WTC11 (cell line): Measurements from ENCODE around the gene BLVRA. TPM values are rescaled to one million over a fixed set of nuclear protein-coding genes. Genes with fewer than 3 reads are reported as not detected.

Source experiments
- ATAC-seq: fragments of 200-7000 bp; cut with Tn5 transposase; 2 replicates; pipeline ENCODE4 v1.10.0; 2021; ENCODE audit warnings: mild to moderate bottlenecking, moderate library complexity
- CTCF ChIA-PET: fragments of 300-600 bp; sonication (Branson Sonifier 250); formaldehyde crosslinking; loops from one replicate; lab custom pipeline; 2021; ENCODE audit warnings: antibody characterized with exemption; lab: Charles Lee
- POLR2A ChIA-PET: fragments of 350-600 bp; sonication (Branson Sonifier 250); formaldehyde crosslinking; loops from one replicate; lab custom pipeline; 2021; ENCODE audit warnings: antibody characterized with exemption; lab: Charles Lee
- DNase-seq: peaks from one replicate; pipeline ENCODE4 v3.0.0; 2021; ENCODE audit warnings: low spot score
- H3K27ac Mint-ChIP-seq: 2 replicates; pipeline ENCODE4 v1.8.0; 2021; ENCODE audit warnings: mixed read lengths
- H3K27me3 Mint-ChIP-seq: 2 replicates; pipeline ENCODE4 v1.8.0; 2021; ENCODE audit warnings: low read depth, mild to moderate bottlenecking, moderate library complexity, mixed read lengths
- H3K36me3 Mint-ChIP-seq: 2 replicates; pipeline ENCODE4 v1.8.0; 2021; ENCODE audit warnings: mixed read lengths
- H3K4me1 Mint-ChIP-seq: 2 replicates; pipeline ENCODE4 v1.8.0; 2022; ENCODE audit warnings: mixed read lengths
- H3K4me3 Mint-ChIP-seq: 2 replicates; pipeline ENCODE4 v1.8.0; 2021; ENCODE audit warnings: mild to moderate bottlenecking, moderate library complexity, mixed read lengths
- H3K9me3 Mint-ChIP-seq: 2 replicates; pipeline ENCODE4 v1.8.0; 2021; ENCODE audit warnings: mixed read lengths
- CBFB ChIP-seq: sonication (generic); formaldehyde crosslinking; IDR thresholded peaks from 2 replicates; pipeline ENCODE4 v1.8.1; 2022; ENCODE audit warnings: mild to moderate bottlenecking, low read depth, missing genetic modification reagents
- CTCF ChIP-seq: fragments of 200-600 bp; IDR thresholded peaks from 2 replicates; pipeline ENCODE4 v1.8.0; 2022; ENCODE audit warnings: antibody characterized with exemption
- ELF4 ChIP-seq: sonication (generic); formaldehyde crosslinking; IDR thresholded peaks from 2 replicates; pipeline ENCODE4 v1.8.1; 2022; ENCODE audit warnings: low read depth, mild to moderate bottlenecking, moderate library complexity, missing genetic modification reagents
- ERG ChIP-seq: fragments of 250-450 bp; sonication (Bioruptor Pico); IDR thresholded peaks from 2 replicates; pipeline ENCODE4 v1.8.0; 2021; ENCODE audit warnings: mild to moderate bottlenecking
- FOXK1 ChIP-seq: sonication (generic); formaldehyde crosslinking; IDR thresholded peaks from 2 replicates; pipeline ENCODE4 v1.8.0; 2022; ENCODE audit warnings: mild to moderate bottlenecking, moderate library complexity, missing genetic modification reagents
- IRF2 ChIP-seq: sonication (generic); formaldehyde crosslinking; IDR thresholded peaks from 2 replicates; pipeline ENCODE4 v1.8.0; 2022; ENCODE audit warnings: low read depth, missing genetic modification reagents, borderline replicate concordance
- MAX ChIP-seq: sonication (generic); formaldehyde crosslinking; IDR thresholded peaks from 2 replicates; pipeline ENCODE4 v1.8.0; 2022; ENCODE audit warnings: mild to moderate bottlenecking, missing genetic modification reagents
- NFATC4 ChIP-seq: fragments of 250-450 bp; sonication (Bioruptor Pico); IDR thresholded peaks from 2 replicates; pipeline ENCODE4 v1.9.0; 2021; ENCODE audit warnings: mild to moderate bottlenecking
- NR1H2 ChIP-seq: sonication (generic); formaldehyde crosslinking; IDR thresholded peaks from 2 replicates; pipeline ENCODE4 v1.9.0; 2021; ENCODE audit warnings: mild to moderate bottlenecking, moderate library complexity, missing genetic modification reagents
- NR3C1 ChIP-seq: sonication (generic); formaldehyde crosslinking; conservative IDR thresholded peaks from 2 replicates; pipeline ENCODE4 v1.8.1; 2023; ENCODE audit warnings: low read depth, mild to moderate bottlenecking, missing genetic modification reagents
- OVOL2 ChIP-seq: fragments of 250-450 bp; sonication (Bioruptor Pico); IDR thresholded peaks from 2 replicates; pipeline ENCODE4 v1.9.0; 2021; ENCODE audit warnings: mild to moderate bottlenecking, borderline replicate concordance
- RELA ChIP-seq: sonication (generic); formaldehyde crosslinking; IDR thresholded peaks from 2 replicates; pipeline ENCODE4 v1.8.1; 2022; ENCODE audit warnings: missing genetic modification reagents, mild to moderate bottlenecking, borderline replicate concordance
- SMAD3 ChIP-seq: sonication (generic); formaldehyde crosslinking; IDR thresholded peaks from 2 replicates; pipeline ENCODE4 v1.8.0; 2022; ENCODE audit warnings: missing genetic modification reagents, mild to moderate bottlenecking, borderline replicate concordance
- SMAD4 ChIP-seq: sonication (generic); formaldehyde crosslinking; IDR thresholded peaks from 2 replicates; pipeline ENCODE4 v1.8.0; 2022; ENCODE audit warnings: mild to moderate bottlenecking, missing genetic modification reagents
- USF1 ChIP-seq: sonication (generic); formaldehyde crosslinking; IDR thresholded peaks from 2 replicates; pipeline ENCODE4 v1.8.0; 2022; ENCODE audit warnings: mild to moderate bottlenecking, missing genetic modification reagents
- ZNF396 ChIP-seq: fragments of 250-450 bp; sonication (Bioruptor Pico); IDR thresholded peaks from 2 replicates; pipeline ENCODE4 v1.8.0; 2021; ENCODE audit warnings: mild to moderate bottlenecking, moderate library complexity, borderline replicate concordance
- ZNF416 ChIP-seq: fragments of 250-450 bp; sonication (Bioruptor Pico); IDR thresholded peaks from 2 replicates; pipeline ENCODE4 v1.9.0; 2021; ENCODE audit warnings: mild to moderate bottlenecking, inconsistent platforms
- total RNA-seq: library from RNA; stranded (reverse); gene quantifications from 3 replicates; pipeline ENCODE4 v1.2.3, GENCODE V29; 2021
- TF ChIP-seq, protein P1 (sequence below): sonication (generic); formaldehyde crosslinking; IDR thresholded peaks from 2 replicates; pipeline ENCODE4 v1.8.0; 2023; ENCODE audit warnings: missing genetic modification reagents, mild to moderate bottlenecking, borderline replicate concordance
- TF ChIP-seq, protein P2 (sequence below): sonication (generic); formaldehyde crosslinking; IDR thresholded peaks from 2 replicates; pipeline ENCODE4 v1.8.1; 2023; ENCODE audit warnings: mild to moderate bottlenecking, missing genetic modification reagents, borderline replicate concordance
- TF ChIP-seq, protein P3 (sequence below): sonication (generic); formaldehyde crosslinking; IDR thresholded peaks from 2 replicates; pipeline ENCODE4 v1.8.0; 2022; ENCODE audit warnings: mild to moderate bottlenecking, missing genetic modification reagents
- TF ChIP-seq, protein P4 (sequence below): fragments of 250-450 bp; sonication (Bioruptor Pico); IDR thresholded peaks from 2 replicates; pipeline ENCODE4 v1.9.0; 2021; ENCODE audit warnings: moderate library complexity, mild to moderate bottlenecking, inconsistent platforms, borderline replicate concordance

BLVRA gene
- total RNA-seq, 1 experiment from 2014 or later: 35.5 TPM

DNA sequence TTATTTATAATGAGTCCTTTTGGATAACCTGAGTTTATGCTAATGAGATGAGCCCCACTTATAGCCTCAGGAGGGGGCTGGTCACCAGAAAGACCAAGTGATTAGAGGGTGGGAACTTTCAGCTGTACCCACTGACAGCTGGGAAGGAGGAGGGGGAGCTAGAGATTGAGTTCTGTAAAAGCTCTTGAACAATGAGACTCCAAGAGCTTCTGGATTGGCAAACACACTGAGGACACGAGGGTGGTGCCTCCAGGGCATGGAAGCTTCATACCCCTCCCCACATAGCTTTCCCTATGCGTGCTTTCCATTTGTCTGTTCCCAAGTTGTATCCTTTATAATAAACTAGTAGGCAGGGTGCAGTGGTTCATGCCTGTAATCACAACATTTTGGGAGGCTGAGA, 90.6 kb downstream of the BLVRA start (continued):
- TF ChIP-seq, protein P1, sequence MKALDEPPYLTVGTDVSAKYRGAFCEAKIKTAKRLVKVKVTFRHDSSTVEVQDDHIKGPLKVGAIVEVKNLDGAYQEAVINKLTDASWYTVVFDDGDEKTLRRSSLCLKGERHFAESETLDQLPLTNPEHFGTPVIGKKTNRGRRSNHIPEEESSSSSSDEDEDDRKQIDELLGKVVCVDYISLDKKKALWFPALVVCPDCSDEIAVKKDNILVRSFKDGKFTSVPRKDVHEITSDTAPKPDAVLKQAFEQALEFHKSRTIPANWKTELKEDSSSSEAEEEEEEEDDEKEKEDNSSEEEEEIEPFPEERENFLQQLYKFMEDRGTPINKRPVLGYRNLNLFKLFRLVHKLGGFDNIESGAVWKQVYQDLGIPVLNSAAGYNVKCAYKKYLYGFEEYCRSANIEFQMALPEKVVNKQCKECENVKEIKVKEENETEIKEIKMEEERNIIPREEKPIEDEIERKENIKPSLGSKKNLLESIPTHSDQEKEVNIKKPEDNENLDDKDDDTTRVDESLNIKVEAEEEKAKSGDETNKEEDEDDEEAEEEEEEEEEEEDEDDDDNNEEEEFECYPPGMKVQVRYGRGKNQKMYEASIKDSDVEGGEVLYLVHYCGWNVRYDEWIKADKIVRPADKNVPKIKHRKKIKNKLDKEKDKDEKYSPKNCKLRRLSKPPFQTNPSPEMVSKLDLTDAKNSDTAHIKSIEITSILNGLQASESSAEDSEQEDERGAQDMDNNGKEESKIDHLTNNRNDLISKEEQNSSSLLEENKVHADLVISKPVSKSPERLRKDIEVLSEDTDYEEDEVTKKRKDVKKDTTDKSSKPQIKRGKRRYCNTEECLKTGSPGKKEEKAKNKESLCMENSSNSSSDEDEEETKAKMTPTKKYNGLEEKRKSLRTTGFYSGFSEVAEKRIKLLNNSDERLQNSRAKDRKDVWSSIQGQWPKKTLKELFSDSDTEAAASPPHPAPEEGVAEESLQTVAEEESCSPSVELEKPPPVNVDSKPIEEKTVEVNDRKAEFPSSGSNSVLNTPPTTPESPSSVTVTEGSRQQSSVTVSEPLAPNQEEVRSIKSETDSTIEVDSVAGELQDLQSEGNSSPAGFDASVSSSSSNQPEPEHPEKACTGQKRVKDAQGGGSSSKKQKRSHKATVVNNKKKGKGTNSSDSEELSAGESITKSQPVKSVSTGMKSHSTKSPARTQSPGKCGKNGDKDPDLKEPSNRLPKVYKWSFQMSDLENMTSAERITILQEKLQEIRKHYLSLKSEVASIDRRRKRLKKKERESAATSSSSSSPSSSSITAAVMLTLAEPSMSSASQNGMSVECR (CRISPR knock-in tag): no peak
- TF ChIP-seq FOXK1 (CRISPR knock-in tag) (no peak), SMAD3 (CRISPR knock-in tag) (no peak), MAX (CRISPR knock-in tag) (no peak), NFATC4 (CRISPR knock-in tag) (no peak), NR3C1 (no peak), RELA (no peak), ELF4 (CRISPR knock-in tag) (no peak), NR1H2 (CRISPR knock-in tag) (no peak)

GRCh38 chr7:43850348-43851116, 92.1 kb downstream of the BLVRA start:
- Mint-ChIP-seq H3K36me3 (no peaks in the 10 kb centered on the region), H3K27me3 (no peaks in the 10 kb centered on the region), H3K27ac (no peak overlapping the region), H3K4me3 (no peak overlapping the region), H3K4me1 (peaks cover 3% of the 10 kb centered on the region; the same call in 1 of the 2 replicates), H3K9me3 (peaks cover 15% of the 10 kb centered on the region)
- ChIA-PET POLR2A (no interaction called here), CTCF (interaction anchor here (2.1 kb wide), 1 partner anchor 268 kb away, joined by 7 read pairs; the partner anchor contains the start of gene STK17A)
- no peak for DNase-seq
- no peak for ATAC-seq
- no peak for TF ChIP-seq NR3C1
- TF ChIP-seq ERG: no peak
- TF ChIP-seq ZNF396: no peak
- no peak for TF ChIP-seq USF1 (CRISPR knock-in tag)
- TF ChIP-seq SMAD4: no peak
- TF ChIP-seq ZNF416 (CRISPR knock-in tag): no peak
- TF ChIP-seq, protein P2, sequence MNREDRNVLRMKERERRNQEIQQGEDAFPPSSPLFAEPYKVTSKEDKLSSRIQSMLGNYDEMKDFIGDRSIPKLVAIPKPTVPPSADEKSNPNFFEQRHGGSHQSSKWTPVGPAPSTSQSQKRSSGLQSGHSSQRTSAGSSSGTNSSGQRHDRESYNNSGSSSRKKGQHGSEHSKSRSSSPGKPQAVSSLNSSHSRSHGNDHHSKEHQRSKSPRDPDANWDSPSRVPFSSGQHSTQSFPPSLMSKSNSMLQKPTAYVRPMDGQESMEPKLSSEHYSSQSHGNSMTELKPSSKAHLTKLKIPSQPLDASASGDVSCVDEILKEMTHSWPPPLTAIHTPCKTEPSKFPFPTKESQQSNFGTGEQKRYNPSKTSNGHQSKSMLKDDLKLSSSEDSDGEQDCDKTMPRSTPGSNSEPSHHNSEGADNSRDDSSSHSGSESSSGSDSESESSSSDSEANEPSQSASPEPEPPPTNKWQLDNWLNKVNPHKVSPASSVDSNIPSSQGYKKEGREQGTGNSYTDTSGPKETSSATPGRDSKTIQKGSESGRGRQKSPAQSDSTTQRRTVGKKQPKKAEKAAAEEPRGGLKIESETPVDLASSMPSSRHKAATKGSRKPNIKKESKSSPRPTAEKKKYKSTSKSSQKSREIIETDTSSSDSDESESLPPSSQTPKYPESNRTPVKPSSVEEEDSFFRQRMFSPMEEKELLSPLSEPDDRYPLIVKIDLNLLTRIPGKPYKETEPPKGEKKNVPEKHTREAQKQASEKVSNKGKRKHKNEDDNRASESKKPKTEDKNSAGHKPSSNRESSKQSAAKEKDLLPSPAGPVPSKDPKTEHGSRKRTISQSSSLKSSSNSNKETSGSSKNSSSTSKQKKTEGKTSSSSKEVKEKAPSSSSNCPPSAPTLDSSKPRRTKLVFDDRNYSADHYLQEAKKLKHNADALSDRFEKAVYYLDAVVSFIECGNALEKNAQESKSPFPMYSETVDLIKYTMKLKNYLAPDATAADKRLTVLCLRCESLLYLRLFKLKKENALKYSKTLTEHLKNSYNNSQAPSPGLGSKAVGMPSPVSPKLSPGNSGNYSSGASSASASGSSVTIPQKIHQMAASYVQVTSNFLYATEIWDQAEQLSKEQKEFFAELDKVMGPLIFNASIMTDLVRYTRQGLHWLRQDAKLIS (CRISPR knock-in tag): no peak
- no peak for TF ChIP-seq OVOL2 (CRISPR knock-in tag)
- TF ChIP-seq, protein P3, sequence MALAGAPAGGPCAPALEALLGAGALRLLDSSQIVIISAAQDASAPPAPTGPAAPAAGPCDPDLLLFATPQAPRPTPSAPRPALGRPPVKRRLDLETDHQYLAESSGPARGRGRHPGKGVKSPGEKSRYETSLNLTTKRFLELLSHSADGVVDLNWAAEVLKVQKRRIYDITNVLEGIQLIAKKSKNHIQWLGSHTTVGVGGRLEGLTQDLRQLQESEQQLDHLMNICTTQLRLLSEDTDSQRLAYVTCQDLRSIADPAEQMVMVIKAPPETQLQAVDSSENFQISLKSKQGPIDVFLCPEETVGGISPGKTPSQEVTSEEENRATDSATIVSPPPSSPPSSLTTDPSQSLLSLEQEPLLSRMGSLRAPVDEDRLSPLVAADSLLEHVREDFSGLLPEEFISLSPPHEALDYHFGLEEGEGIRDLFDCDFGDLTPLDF (CRISPR knock-in tag): no peak
- no peak for TF ChIP-seq IRF2 (CRISPR knock-in tag)
- TF ChIP-seq CBFB (CRISPR knock-in tag): no peak
- TF ChIP-seq CTCF: no peak
- TF ChIP-seq, protein P4, sequence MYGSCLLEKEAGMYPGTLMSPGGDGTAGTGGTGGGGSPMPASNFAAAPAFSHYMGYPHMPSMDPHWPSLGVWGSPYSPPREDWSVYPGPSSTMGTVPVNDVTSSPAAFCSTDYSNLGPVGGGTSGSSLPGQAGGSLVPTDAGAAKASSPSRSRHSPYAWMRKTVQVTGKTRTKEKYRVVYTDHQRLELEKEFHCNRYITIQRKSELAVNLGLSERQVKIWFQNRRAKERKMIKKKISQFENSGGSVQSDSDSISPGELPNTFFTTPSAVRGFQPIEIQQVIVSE (CRISPR knock-in tag): no peak
